ENCODE measurements around the gene POLR2J3. TPM values are rescaled to one million over a fixed set of nuclear protein-coding genes. Genes with fewer than 3 reads are reported as not detected.
"Not testable (repeated sequence)": the region's sequence is repeated elsewhere in the genome, so short reads cannot be mapped to it uniquely, and the experiment has no call there.

POLR2J3 gene
- total RNA-seq, 1 donor from 2014 or later, result 20.4 TPM

DNA sequence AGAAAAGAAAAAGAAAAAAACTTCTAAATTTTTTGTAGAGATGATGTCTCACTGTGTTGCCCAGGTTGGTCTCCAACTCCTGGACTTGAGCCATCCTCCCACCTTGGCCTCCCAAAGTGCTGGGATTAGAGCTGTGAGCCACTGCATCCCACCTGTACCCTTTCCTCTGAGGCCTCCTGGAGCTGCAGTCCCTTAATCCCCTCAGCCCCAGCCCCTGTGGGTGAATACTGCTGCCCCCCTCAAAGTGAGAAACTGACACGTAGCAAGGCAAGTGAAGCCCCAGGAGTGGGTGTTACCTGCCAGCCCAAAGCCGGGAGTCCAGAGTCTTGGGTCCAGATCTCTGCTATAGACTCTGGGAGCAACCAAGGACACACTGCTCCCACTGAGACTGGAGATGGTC is 47.6 kb downstream of the POLR2J3 start:
- H3K27me3 ChIP-seq (ENCODE audit: control insufficient read depth in 3 of 3, insufficient read depth in 3 of 3, low read length in 3 of 3); H3K4me1 ChIP-seq (ENCODE audit: control insufficient read depth in 3 of 3, insufficient read depth in 3 of 3, low read length in 3 of 3); H3K27ac ChIP-seq (ENCODE audit: low read depth, low read length); H3K9ac ChIP-seq (ENCODE audit: low read depth in 1 of 3, low read length in 3 of 3); H3K9me3 ChIP-seq (ENCODE audit: control insufficient read depth in 3 of 3, low read length in 3 of 3); H3K36me3 ChIP-seq (ENCODE audit: control insufficient read depth in 3 of 3, insufficient read depth in 3 of 3, low read length in 3 of 3); H3K4me3 ChIP-seq (ENCODE audit: low read length in 3 of 3): not testable (repeated sequence)

DNA sequence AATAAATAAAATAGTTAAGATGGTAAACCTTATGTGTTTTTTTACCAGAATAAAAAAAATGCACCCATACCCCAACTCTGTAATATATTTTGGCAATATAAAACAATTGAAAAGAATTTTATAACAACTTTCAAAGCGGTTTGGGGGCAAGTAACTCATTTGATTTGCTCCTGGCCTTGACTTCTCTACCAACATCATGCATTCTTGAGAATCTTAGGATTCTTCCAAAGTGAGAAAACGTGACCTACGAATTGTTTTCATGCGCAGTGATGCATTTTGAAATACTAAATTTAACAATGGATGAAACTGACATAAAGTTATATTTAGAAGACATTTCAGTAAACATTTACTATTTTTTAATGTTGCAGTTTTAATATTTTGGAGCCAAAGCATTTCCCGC is 51.6 kb downstream of the POLR2J3 start:
- not testable (repeated sequence) for H3K36me3 ChIP-seq (ENCODE audit: control insufficient read depth in 3 of 3, insufficient read depth in 3 of 3, low read length in 3 of 3); H3K27me3 ChIP-seq (ENCODE audit: control insufficient read depth in 3 of 3, insufficient read depth in 3 of 3, low read length in 3 of 3); H3K9ac ChIP-seq (ENCODE audit: low read depth in 1 of 3, low read length in 3 of 3); H3K4me3 ChIP-seq (ENCODE audit: low read length in 3 of 3); H3K27ac ChIP-seq (ENCODE audit: low read depth, low read length); H3K9me3 ChIP-seq (ENCODE audit: control insufficient read depth in 3 of 3, low read length in 3 of 3); H3K4me1 ChIP-seq (ENCODE audit: control insufficient read depth in 3 of 3, insufficient read depth in 3 of 3, low read length in 3 of 3)

- not testable (repeated sequence) for H3K9ac ChIP-seq (ENCODE audit: low read depth in 1 of 3, low read length in 3 of 3); H3K27me3 ChIP-seq (ENCODE audit: control insufficient read depth in 3 of 3, insufficient read depth in 3 of 3, low read length in 3 of 3); H3K4me3 ChIP-seq (ENCODE audit: low read length in 3 of 3); H3K27ac ChIP-seq (ENCODE audit: low read depth, low read length); H3K9me3 ChIP-seq (ENCODE audit: control insufficient read depth in 3 of 3, low read length in 3 of 3); H3K4me1 ChIP-seq (ENCODE audit: control insufficient read depth in 3 of 3, insufficient read depth in 3 of 3, low read length in 3 of 3); H3K36me3 ChIP-seq (ENCODE audit: control insufficient read depth in 3 of 3, insufficient read depth in 3 of 3, low read length in 3 of 3)
These were observed 54.7 kb downstream of the POLR2J3 start, which contains the start of gene RASA4B for GRCh38 chr7:102517550-102518147. Gene RASA4B (minus strand): TSS chr7:102517777. CDS start chr7:102517710, 67 bp downstream.

Other genes starting within 250 kb of the POLR2J3 start
- not detected for gene SPDYE6, start 216.1 kb downstream of the POLR2J3 start, total RNA-seq
- gene PRKRIP1, start 176.2 kb downstream of the POLR2J3 start, total RNA-seq, result 9.4 TPM
- 3.1 TPM for gene ORAI2, start 139.0 kb downstream of the POLR2J3 start, total RNA-seq
- 10.4 TPM for gene ALKBH4, start 107.7 kb downstream of the POLR2J3 start, total RNA-seq
- gene LRWD1, start 107.6 kb downstream of the POLR2J3 start, total RNA-seq, result 12.5 TPM
- 19.8 TPM for gene POLR2J, start 93.7 kb downstream of the POLR2J3 start, total RNA-seq
- 2.6 TPM for gene RASA4B, start 54.8 kb downstream of the POLR2J3 start, total RNA-seq
- gene UPK3BL2, start 28.9 kb downstream of the POLR2J3 start, total RNA-seq, result 2.6 TPM
- gene SPDYE2, start 21.4 kb downstream of the POLR2J3 start, total RNA-seq, result not detected
- 17.2 TPM for gene RASA4, start 44.2 kb upstream of the POLR2J3 start, total RNA-seq
- gene UPK3BL1, start 70.2 kb upstream of the POLR2J3 start, total RNA-seq, result 7.3 TPM
- gene SPDYE2B, start 77.7 kb upstream of the POLR2J3 start, total RNA-seq, result not detected
- gene POLR2J2, start 99.1 kb upstream of the POLR2J3 start, total RNA-seq, result 2.1 TPM
- 17.7 TPM for gene FAM185A, start 176.4 kb upstream of the POLR2J3 start, total RNA-seq

Data from skeletal muscle tissue (tissue), 4 donors.